A204.1 (cell line): Measurements from ENCODE around the gene RBM33.

Source experiments
- FAIRE-seq: peaks from 2 replicates; lab custom pipeline; 2012; peaks lifted over from hg19 to GRCh38; lab: Jason Lieb, UNC

The RBM33 gene

DNA sequence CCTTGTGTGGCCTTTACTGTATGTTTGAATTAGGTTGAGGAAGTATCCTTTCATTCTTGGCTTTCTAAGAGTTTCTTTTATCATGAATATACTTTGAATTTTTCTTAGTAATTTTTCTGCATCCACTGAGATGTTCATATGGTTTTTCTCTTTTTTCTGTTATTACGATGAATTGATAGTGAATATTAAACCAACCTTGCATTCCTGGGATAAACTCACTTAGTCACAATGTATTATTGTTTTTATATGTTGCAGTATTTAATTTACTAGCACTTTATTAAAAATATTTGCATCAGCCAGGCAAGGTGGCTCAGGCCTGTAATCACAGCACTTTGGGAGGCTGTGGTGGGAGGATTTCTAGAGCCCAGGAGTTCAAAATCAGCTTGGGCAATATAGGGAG, 15.3 kb upstream of the RBM33 start:
- FAIRE-seq, result no peak

DNA sequence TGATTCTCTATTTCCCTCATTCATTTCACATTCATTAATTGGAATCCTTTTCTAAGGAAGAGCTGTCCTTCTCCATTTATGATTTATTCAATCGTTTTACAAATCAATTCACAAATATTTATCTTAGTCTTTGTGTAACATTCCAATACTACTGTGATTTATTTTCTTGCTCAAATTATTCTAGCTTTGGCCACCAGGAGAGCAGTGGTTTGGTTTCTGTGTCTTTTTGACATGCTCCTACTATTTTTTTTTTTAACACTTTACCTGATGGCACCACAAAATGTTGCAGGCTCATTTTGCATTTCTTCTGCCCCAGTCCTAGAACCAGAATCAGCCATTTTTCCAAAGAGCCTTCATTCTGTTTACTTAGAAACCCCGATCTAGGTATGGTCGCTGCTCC, 13.3 kb upstream of the RBM33 start:
- FAIRE-seq, result no peak

DNA sequence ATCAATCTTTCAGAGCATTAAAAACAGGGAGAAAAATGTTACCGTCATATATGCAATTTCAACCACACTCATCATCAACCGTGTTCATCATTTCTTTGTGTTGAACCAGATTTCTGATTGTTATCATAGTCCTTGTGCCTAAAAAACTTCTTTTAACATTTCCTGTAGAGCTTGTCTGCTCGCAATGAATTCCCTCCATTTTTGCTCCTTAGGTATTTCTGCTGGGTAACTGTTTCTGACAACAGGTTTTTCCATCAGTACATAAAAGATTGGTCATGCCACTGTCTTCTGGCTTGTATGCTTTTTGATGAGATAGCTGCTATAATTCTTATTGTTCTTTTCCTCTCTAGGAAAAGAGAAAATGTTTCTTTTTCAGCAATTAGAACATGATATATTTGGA, 8.6 kb upstream of the RBM33 start:
- no peak for FAIRE-seq

DNA sequence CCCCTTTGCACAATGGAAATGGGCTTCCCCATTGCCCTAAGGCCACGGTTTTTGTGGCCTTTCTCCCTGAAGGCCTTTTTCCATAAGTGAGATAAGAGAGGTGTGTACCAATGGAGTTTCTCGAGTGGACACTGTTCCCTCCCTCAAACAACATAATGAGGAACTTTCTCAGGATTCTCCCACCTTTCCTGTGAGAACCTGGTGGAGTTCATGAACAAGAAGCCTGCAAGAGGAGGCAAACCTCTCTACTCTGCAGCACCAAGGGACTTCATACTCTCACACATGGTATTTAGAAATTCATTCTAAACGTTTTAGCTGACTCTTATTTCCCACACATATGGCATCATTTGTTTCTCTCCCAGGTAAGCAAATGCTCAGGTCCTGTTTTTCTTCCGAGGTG, 7.3 kb upstream of the RBM33 start:
- FAIRE-seq, result no peak

DNA sequence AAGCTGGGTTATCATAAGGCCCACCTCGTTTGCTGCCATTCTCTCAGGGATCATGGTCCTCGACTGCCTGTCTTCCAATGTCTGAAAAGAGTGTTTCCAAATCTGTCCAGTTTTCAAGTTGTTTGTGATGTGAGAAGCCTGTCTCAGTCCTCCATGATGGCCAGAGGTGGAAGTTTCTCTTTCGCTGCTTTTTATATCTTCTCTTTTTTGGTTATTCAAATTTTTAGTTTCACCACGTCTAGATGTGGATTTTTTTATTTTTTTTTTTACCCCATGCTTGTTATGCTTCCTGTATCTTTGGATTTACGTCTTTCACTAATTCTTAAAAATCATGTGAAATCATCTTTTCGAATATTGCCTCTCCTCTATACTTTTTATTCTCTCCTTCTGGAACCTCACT, 6.1 kb upstream of the RBM33 start:
- FAIRE-seq, result no peak

DNA sequence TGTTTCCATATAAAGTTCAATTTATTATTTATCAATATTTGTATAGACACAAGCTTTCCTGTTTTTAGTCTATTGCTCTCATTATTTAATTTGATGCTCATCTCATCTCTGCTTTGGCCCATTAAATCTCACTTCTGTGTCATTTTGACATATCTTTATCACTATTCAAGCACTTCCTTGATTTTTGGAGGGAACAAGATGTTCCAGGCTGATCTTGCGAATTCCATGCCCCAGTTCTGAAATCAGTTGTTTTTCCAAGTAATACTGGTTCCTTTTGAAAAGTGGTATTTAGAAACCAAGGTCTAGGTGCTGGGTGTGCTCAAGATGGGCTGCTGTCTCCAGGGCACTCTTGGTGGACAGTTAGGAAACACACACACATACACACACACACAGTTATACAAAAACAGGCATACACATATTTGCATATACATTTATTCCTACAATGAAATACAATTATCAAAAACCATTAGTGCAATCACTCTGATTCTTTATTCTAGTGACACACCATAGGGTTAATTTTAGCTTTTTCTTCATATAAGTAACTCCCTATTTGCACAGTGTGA, 4.4 kb upstream of the RBM33 start:
- no peak for FAIRE-seq

DNA sequence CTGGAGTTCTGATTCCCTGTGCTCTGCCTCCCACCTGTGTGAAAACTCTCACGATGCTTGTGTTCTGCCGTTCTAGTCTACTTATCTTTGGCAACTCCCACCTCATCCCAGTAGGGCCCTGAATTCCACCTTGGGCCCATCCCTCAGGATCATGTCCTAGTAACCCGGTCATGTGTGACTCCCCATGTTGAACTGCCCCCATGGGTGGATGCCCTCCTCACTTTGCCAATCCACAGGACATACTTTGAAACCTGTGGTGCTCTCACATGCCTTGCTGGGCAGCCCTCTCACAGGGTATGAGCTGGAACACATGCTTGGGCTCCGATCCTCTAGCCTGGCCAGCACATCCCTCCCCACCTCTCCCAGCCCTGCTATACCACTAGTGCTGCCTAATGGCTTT, 3.8 kb upstream of the RBM33 start:
- no peak for FAIRE-seq

DNA sequence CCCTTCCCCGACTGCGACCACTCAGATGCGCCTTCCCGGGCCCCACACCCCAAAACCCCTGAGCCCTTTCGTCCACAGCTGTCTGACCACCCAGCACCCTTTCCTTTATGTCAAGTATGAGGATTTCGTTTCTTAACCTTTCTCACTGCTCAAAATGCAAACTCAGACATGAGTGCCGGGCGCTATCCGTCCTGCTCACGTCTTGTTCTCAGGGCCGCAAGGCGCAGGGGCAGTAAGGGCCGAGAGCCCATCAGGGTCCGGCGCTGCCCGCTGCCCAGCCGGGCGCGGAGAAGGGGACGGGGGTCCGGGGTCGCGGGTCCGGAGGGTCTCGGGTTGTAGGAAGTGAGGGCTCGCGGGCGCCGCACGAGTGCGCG, 670 bp upstream of the RBM33 start:
- FAIRE-seq, result no peak

DNA sequence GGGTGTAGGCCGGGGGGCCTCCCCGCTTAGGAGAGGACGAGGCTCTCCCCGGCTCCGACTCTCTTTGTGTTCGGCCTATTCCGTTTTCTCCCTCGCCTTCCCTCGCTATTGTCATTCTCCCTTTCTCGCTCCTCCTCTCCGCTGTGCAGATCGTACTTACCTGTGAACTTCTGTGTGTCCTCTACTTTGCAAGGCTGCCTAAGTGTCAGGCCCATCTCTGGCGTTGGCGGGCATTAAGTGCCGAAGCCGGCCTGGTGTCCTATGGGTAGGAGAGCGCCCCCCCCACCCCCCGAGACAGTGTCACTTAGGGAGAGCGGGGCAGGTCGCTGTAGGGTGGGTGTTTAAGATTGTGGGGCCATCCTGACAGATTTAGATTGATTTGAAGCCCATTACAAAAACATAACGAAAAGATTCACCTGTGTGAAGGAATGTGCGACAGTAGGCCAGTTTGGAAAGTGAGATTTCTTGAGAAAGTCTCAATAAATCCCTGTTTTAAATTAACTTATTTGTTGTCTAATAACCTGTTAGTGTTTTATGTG, 579 bp downstream of the RBM33 start:
- FAIRE-seq, result no peak

DNA sequence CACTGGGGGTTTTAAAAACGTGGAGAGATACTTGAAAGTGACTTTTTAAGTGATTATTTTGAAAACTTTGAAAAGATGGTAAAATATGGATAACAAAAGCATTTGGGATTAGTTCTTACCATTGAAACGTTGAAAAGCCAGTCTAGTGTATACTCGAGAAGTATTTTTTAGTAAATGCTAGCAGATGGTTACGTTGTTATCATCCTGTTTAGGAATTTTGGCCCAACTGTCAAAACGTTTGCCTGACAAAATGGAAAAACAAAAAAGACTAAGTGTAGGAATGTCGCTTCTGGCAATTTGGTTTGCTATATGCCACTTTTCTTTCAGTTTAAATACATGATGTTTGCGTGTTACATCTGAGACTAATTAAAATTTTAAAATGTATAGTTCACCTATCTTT, 1.2 kb downstream of the RBM33 start:
- no peak for FAIRE-seq

DNA sequence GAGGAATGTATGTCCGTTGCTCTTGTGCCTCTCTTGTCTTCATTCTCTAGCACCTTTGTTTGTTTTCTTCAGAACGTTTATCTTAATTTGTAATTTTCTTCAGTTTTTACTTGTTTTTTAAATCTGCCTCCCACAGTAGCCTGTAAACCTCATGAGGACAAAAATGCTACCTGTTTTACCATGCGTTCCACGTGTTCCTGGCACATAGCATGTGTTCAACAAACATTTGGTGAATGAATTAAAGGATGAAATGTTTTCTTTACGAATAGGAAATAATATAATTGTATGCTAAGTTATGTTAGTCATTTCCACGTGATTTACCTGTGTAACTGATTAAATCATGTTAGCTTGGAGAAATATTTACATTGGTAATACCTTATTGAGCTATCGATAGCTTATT, 2.2 kb downstream of the RBM33 start:
- FAIRE-seq, result no peak

DNA sequence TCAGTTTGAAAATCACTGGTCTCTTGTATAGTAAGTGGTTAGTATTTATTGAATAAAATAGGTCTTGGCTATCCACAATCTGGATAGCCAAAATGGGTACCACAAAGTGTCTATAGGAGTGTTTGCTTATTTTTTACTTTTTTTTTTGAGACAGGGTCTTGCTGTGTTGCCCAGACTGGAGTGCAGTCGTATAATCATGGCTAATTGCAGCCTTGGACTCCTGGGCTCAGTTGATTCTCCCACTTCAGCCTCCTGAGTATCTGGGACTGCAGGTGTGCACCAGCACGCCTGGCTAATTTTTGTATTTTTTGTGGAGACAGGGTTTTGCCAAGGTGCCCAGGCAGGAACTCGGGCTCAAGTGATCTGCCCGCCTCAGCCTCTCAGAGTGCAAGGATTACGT, 2.8 kb downstream of the RBM33 start:
- FAIRE-seq, result no peak

DNA sequence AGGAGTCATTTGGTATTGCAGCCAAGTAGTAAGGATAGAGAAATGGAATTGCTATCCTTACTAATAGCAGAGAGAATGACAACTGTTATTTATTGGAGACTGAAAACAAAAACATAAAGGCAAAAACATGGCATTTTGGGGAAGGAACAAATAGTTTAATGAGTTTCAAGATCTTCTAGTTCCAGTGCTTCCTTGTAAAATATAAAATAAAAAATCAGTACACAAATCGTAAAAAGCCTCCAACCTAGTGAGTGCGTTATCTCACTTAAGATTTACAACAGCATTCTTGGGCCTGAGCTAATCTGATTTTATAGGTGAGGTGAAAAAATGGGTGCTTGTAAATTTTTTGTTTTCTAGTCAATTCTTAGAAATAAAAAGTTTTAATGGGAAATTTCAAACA, 3.3 kb downstream of the RBM33 start:
- FAIRE-seq, result no peak

DNA sequence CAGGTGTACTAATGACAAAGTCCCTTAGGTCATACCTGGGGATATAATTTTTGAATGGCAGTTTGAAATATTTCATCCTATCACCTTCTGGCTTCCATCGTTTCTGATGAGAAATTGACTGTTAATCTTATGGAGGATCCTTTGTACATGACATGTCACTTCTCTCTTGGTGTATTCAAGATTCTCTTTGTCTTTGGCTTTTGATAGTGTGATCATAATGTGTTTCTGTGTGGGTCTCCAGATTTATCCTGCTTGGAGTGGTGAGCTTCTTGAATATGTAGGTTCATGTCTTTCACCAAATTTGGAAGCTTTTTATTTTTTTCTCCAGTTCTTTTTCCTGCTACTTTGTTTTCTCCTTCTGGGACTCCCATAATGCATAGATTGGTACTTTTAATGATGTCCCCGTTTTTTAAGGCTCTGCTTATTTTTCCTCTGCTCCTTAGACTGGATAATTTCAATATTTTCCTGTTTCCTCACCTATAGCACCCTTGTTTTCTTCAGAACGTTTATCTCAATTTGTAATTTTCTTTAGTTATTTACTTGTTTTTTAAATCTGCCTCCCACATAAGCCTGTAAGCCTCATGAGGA, 4.4 kb downstream of the RBM33 start:
- no peak for FAIRE-seq

DNA sequence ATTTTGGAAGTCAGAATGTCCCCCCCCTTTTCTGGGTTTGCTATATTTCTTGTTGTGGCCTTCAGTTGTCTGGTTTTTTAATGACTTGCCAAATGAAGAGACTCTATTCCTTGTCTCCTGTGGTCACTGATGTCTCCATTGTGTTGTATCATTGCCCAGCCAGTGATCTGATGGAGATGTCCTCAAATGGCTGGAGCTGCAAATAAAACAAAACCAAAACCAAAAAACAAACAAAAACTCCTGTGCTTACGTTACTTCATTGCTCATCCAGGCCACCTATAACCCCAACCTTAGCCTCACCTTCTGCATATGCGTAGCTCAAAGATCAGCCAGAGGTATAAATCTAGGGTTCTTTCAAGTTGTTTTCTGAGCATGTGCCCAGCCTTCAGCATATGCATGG, 5.1 kb downstream of the RBM33 start:
- FAIRE-seq, result no peak

DNA sequence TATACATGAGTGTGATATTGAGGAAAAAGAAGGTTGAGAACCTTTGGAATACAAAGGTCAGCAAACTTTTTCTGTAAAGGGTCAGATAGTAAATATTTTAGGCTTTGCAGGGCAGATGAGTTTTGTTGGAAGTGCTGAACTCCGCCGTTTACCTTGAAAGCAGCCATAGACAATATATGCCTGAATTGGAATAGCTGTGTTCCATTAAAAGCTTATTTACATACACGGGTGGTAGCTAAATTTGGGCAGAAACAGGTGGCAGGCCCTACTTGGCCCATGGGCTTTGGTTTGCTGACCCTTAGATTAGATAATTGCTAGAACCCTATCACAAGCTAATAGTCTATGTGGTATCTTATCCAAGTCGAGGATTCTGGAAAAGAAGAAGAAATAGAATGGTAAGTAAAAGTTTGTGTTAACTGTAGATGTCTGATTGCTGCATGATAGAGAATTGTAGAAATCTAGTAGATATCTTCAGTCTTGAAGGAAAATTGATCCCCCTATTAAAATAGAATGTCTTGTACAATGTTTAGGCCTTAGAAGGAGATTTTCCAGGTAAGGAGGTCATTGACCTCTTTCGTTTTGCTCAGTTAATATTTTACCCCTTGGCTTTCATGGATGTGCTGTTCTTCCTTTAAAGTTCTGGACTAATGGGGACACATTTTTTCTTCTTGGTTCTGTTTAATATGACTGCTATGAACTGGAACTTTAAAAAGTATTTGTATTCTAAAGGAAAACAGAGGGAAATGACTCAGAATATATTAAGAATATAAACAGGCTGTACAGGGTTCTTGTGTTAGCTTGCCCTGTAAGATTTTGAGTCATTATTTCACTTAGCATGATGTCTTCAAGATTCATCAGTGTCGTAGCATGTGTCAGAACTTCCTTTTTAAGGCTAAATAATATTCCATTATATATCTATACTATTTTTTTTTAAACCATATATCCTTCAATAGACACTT, 8.0 kb downstream of the RBM33 start:
- FAIRE-seq, result no peak

DNA sequence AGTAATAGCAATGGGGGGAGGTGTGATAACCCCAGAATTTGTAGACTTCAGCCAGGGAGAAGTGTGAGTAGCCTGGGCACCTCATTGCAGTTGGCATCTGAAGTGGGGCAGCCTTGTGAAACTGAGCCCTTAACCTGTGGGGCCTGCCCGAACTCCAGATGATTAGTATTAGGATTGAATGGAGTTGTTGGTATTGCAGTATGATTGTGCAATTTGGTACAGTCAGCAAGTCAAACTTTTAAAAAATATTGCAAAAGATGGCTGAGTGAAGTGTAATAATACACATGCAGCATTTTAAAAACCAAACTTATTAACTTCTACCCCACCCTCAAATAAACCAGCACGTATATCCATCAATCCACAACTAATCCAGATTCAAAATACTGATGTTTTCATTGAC, 9.3 kb downstream of the RBM33 start:
- no peak for FAIRE-seq

DNA sequence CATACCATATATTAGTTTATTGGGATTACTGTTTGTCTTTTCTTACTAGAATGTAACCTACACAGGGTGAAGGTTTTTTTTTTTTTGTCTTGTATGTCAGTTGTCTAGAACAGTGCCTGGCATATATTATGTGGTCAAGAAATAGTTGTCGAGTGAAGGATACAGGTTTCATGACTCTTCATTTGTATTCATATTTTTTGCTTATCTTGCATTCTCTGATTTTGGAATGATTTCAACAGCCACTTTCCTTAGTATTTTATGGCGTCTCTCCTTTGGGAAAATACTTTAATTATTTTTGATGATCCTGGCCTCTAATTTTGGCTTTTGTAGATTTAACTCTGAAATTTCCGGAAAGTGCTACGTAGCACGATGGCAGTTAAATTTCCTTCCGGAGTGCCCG, 12.4 kb downstream of the RBM33 start:
- no peak for FAIRE-seq

DNA sequence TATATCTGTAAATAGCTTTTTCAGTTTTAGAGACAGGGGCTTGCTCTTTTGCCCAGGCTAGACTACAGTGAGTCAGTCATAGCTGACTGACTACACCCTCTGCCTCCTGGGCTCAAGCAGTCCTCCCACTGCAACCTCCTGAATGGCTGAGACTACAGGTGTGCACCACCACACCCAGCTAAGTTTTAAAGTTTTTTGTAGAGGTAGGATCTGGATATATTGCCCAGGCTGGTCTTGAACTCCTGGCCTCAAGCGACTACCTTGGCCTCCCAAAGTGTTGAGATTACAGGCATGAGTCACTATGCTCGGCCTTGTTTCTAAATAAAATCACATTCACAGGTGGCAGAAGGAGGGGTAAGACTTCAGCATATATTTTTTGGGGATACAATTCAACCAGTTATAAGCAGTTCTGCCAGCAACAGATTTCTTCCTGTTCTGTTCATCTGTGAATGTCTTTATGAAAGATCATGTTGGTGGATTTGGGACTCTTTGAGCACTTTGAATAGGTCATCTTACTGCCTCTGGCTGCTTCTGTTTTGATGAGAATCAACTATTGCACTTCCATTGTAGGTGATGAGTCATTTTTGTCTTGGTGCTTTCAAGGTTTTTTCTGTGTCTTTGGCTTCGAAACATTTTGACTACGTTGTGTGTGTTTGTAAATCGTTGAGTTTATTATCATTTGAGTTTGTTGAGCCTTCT, 15.7 kb downstream of the RBM33 start:
- no peak for FAIRE-seq

DNA sequence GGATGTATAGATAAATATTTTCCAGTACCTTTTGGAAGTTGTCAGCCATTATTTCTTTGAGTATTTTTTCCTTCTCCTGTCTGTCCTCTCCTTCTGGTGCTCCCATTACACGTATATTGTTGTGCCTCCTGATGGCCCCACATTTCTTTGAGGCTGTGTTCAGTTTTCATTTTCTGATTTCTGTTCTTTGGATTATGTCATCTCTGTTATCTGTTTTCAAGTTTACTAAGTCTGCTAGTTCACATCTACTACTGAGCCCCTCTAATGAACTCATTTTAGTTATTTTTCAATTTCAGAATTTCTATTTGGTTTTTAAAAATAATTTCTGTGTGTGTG, 16.3 kb downstream of the RBM33 start:
- FAIRE-seq, result no peak

DNA sequence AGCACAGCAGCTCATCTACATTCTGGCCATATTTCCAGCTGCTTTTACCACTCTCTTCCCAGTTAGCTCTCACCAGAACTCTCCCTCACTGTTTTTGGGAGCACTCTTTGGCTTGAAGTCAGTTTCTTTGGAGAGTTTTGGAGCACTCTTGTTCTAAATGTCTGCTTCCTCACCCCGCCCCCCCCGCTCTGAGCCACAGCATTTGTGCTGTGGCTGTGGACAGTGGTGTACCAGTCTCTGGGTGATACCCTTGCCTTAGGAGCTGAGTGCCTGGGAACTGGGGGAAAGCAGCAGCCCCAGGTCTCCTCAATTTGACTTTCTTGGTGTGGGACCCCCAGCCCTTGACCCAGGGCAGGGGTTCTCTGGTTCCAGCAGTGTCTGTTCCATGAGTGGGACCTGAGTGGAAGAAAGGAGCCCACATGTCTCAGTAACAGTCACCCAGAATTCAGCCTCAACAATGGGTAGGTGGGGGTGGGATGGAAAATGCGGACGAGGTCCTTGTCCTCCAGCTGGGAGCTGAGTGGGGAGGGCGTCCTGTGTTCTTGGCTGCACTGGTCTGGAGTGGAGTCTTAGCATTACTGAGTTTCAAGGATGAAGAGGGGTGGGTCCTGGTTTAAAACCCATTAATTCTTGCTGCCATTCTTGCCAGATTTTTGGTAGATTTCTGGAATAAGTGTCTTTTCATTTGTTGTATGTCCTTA, 18.0 kb downstream of the RBM33 start:
- no peak for FAIRE-seq

DNA sequence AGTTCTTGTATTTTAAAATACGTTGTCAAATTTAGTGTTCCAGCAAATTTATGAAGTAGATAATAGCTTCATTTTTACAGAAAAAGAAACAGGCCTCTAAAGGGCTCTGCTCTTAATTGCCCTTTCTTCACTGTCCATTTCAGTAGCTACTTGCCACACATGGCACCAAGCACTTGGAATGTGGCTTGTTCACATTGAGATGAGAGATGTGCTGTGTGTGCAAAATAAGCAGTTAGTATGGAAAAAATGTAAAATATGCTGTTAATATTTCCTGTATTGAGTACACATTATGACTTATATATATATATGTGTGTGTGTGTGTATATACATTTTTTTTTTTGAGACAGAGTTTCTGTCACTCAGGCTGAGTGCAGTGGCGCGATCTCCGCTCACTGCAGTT, 19.5 kb downstream of the RBM33 start:
- no peak for FAIRE-seq
